MG63 (cell line): ENCODE data around the gene LCORL. TPM values are rescaled to one million over a fixed set of nuclear protein-coding genes. Genes with fewer than 3 reads are reported as not detected.

Experiments used
- total RNA-seq: library from RNA; depleted of rRNA; stranded (reverse); fragments of >200 nt; shearing (Covaris generic); gene quantifications from 2 replicates; pipeline ENCODE4 v1.2.3, GENCODE V29; 2014; ENCODE audit warnings: low replicate concordance; rRNA removed

LCORL gene
- total RNA-seq, 1 experiment from 2014 or later: 5.2 TPM

Other genes with a start within 250 kb of the LCORL start
- 0.10 TPM in 1 of 2 replicates, not detected in the other for gene FAM184B, start 240.1 kb downstream of the LCORL start, total RNA-seq
- gene DCAF16, start 211.0 kb downstream of the LCORL start, total RNA-seq: 10.8 and 17.7 TPM in 2 replicates
- gene NCAPG, start 210.8 kb downstream of the LCORL start, total RNA-seq: 28.2 and 75.4 TPM in 2 replicates